Progenitor cell of endocrine pancreas (in vitro differentiated cells): ENCODE measurements around the gene THADA. TPM values are rescaled to one million over a fixed set of nuclear protein-coding genes. Genes with fewer than 3 reads are reported as not detected.

Experiments
- DNase-seq: peaks from one replicate; pipeline ENCODE4 v3.0.0; 2021; ENCODE audit warnings: low spot score; ENCODE audit not compliant: unreplicated experiment
- H3K27ac Mint-ChIP-seq: 2 replicates; pipeline ENCODE4 v1.8.0; 2021; ENCODE audit warnings: mild to moderate bottlenecking, moderate library complexity, mixed read lengths
- H3K27me3 Mint-ChIP-seq: 2 replicates; pipeline ENCODE4 v1.8.0; 2021; ENCODE audit warnings: mixed read lengths
- H3K36me3 Mint-ChIP-seq: 2 replicates; pipeline ENCODE4 v1.8.0; 2022; ENCODE audit warnings: mixed read lengths; ENCODE audit not compliant: insufficient read depth
- H3K4me1 Mint-ChIP-seq: 2 replicates; pipeline ENCODE4 v1.8.0; 2021; ENCODE audit warnings: low read depth, mixed read lengths
- H3K4me3 Mint-ChIP-seq: 2 replicates; pipeline ENCODE4 v1.8.0; 2021; ENCODE audit warnings: low read depth, mild to moderate bottlenecking, moderate library complexity, mixed read lengths
- H3K9me3 Mint-ChIP-seq: 2 replicates; pipeline ENCODE4 v1.8.0; 2021; ENCODE audit warnings: low read depth, mixed read lengths
- total RNA-seq: library from RNA; stranded (reverse); gene quantifications from 2 replicates; pipeline ENCODE4 v1.2.1, GENCODE V29; 2021
- TF ChIP-seq, protein P1 (sequence below): fragments of 200-600 bp; sonication (generic); IDR thresholded peaks from one replicate; pipeline ENCODE4 v1.5.0; 2021; ENCODE audit warnings: antibody characterized with exemption, mild to moderate bottlenecking; ENCODE audit not compliant: unreplicated experiment

The THADA gene
- total RNA-seq, 1 donor from 2014 or later: 39.4 TPM

DNA sequence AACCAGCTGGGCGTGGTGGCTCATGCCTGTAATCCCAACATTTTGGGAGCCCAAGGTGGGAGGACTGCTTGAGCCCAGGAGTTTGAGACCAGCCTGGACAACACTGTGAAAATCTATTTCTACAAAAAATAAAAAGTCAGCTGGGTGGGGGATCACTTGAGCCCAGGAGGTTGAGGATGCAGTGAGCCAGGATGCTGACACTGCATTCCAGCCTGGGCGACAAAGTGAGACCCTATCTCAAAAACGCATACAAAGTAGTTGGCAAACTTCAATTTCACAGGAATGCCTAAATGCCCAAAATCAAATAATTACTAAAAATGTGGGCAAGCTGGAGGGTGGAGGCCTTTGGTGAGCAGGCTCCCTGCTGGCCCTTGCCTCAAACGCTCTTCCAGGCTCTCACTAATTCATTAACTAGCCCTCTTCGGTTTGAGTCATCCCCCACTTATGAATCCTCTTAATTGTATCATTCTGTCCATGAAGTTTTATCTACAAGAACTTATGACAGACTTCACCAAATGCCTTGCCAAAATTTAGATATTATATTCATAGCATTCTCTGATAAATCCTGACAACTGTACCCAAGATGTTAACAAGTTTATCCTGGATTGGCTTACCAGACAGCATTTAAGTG is 300.8 kb downstream of the THADA start:
- Mint-ChIP-seq H3K4me1 (no peaks in the 10 kb centered on the region), H3K27ac (no peak overlapping the region), H3K36me3 (peaks cover 18% of the 10 kb centered on the region), H3K4me3 (no peak overlapping the region), H3K9me3 (peaks cover 3% of the 10 kb centered on the region), H3K27me3 (no peaks in the 10 kb centered on the region)
- DNase-seq: no peak
- TF ChIP-seq, protein P1, sequence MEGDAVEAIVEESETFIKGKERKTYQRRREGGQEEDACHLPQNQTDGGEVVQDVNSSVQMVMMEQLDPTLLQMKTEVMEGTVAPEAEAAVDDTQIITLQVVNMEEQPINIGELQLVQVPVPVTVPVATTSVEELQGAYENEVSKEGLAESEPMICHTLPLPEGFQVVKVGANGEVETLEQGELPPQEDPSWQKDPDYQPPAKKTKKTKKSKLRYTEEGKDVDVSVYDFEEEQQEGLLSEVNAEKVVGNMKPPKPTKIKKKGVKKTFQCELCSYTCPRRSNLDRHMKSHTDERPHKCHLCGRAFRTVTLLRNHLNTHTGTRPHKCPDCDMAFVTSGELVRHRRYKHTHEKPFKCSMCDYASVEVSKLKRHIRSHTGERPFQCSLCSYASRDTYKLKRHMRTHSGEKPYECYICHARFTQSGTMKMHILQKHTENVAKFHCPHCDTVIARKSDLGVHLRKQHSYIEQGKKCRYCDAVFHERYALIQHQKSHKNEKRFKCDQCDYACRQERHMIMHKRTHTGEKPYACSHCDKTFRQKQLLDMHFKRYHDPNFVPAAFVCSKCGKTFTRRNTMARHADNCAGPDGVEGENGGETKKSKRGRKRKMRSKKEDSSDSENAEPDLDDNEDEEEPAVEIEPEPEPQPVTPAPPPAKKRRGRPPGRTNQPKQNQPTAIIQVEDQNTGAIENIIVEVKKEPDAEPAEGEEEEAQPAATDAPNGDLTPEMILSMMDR: no peak

DNA sequence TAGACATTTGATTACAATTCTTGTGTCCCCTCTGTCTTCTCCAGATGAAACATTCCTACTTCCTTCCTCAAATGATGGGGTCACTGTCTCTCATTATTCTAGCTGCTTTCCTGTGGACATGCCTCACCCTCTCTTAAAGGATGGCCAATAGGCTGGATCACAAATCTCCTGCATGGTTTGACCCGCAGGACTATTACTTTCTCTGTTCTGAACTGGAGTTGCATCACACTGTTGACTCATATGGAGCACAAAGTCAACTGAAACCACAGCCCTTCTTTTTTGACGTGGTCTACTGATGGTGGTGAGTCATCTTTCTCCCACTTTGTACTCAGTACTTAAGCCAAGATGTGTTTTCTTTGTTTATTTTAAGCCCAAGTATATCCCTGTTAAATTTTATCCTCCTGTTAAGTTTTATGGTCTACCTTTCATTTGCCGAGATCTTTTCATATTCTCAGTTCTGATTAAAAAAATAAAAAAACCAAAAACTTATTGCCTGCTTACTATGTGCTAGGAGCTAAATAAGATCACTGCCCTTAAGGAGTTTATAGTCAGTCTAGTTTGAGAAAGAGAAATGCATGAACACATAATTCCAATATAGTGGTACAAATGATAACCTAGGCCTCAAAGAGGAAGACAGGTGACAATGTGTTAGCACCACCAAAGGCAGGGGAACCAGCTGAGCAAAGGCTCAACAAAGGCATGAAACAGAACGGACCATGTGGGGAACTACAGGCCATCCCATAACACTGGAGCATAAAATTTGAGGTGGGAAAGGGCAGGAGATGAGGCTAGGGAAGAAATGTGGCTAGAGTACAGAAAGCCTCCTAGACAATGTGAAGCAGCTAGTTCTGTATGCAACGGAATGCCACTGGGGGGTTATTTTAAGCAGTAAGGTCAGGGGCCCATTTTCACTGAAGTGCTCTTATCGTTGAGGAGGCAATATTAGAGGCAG is 301.8 kb downstream of the THADA start:
- no peak for DNase-seq
- H3K36me3 Mint-ChIP-seq: peaks cover 20% of the 10 kb centered on the region
- H3K9me3 Mint-ChIP-seq: peaks cover 3% of the 10 kb centered on the region
- H3K4me1 Mint-ChIP-seq: no peaks in the 10 kb centered on the region
- H3K27me3 Mint-ChIP-seq: no peaks in the 10 kb centered on the region
- TF ChIP-seq, protein P1: no peak
- no peak overlapping the region for H3K27ac Mint-ChIP-seq
- no peak overlapping the region for H3K4me3 Mint-ChIP-seq

DNA sequence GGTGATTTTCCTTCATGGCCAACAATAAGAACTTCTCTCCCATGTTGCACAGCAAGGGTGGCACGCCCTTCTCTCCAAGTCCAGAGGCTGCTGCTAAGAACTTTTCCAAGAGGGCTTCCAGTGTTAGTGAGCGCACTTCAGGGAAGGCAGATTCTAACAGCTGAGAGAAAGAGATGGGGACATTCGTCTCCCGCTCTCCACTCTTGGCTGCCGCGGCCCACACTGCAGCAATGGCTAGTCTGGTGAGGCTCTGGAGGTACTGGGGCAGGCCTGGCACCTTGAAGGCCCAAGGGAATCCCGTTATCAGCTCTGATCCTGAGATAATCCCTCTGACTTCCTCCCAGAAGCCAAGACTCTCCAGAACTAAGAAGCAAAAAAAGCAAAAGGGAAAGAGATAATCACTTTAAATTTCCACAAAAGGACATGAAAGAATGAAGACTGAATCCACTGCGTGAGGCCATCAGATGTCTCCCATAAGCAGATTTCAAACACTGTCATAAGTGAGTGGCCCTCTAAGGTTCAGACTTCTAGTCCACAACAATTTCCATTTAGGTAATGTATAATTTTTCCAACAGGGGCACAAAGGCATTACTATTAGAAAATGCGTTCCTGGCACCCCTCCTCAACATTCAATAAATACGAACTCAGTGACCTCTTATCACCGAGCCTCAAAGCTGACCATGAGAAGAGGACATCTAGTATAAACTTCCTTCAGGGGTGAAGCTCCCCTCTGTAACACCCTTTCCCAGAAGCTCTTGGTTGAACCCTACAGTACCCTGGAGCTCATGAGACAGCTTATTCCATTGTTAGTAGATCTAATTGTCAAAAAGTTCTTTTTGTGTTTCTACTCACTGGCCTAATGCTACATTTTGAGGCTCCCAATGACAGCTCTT is 302.7 kb downstream of the THADA start:
- no peaks in the 10 kb centered on the region for H3K4me1 Mint-ChIP-seq
- H3K9me3 Mint-ChIP-seq: no peaks in the 10 kb centered on the region
- peaks cover 22% of the 10 kb centered on the region for H3K36me3 Mint-ChIP-seq
- TF ChIP-seq, protein P1: no peak
- H3K4me3 Mint-ChIP-seq: no peak overlapping the region
- H3K27ac Mint-ChIP-seq: no peak overlapping the region
- no peaks in the 10 kb centered on the region for H3K27me3 Mint-ChIP-seq
- DNase-seq: no peak

DNA sequence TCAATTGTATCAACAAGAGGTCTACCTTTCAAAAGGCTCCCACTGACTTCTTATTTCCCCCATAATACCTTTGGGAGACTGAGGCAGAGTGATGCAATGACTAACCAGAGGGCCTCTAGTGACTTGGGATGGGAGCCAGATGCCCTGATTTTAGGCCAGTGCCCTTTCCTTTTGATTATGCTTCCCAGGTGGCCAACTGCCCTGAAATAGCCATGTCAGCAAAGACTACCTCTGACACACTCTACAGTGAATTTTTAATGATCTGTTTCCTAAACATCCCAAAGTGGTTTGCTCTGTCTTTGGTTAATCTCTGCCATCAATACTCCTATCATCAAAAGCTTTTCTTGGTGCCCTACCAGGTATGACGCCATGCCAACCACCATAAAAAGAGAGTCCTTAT is 303.5 kb downstream of the THADA start:
- no peaks in the 10 kb centered on the region for H3K27me3 Mint-ChIP-seq

More for the DNA sequence above, 303.5 kb downstream of the THADA start:
- Mint-ChIP-seq H3K36me3 (peaks cover 27% of the 10 kb centered on the region), H3K27ac (no peak overlapping the region), H3K4me3 (no peak overlapping the region), H3K4me1 (no peaks in the 10 kb centered on the region), H3K9me3 (no peaks in the 10 kb centered on the region)
- TF ChIP-seq, protein P1: no peak
- no peak for DNase-seq
